ENCODE data around the gene TP53INP2. TPM values are rescaled to one million over a fixed set of nuclear protein-coding genes. Genes with fewer than 3 reads are reported as not detected.

Gene TP53INP2
- total and polyA plus RNA-seq, 2 of the 4 experiments (the other 2 are of a cell fraction) = 1.3 to 7.4 TPM

DNA sequence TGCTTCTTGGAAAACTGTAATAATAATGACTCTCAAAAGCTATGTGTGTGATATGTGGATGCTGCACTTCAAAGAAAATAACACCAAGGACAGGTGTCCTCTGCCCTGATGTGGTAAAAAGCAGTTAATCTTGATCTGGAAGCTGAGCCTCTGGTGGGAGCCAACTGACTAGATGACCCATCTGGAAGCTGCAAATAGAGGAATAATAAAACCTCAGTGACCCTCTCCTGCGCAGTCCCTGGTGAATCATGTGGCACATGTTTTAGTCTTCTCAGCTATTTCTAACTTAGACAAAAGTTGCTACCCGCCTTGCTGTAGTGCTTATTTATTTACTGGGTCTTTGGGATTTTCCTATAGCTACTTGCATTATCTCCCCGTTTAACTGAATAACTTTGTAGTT is 47.3 kb downstream of the TP53INP2 start:
- H2BK5ac ChIP-seq (ENCODE audit: low read depth, low read length, poor library complexity, severe bottlenecking) = peak overlapping the region; percentile 55
- no peak overlapping the region for H3K56ac ChIP-seq (ENCODE audit: extremely low read depth, insufficient read depth, low read length)
- intact Hi-C loops (cut with micrococcal nuclease) = no loop called here
- no CpG with 5 or more reads among the region's 3 CpGs for WGBS, 2 experiments (ENCODE audit: extremely low coverage in 2 of 2, insufficient read length in 1 of 2)
- dilution Hi-C loops (cut with HindIII; ENCODE audit: low sequenced_read_pairs, unreplicated experiment) = no loop called here
- peak overlapping the region; percentile 5; the same call in 1 of the 2 replicates for H4K5ac ChIP-seq (ENCODE audit: low read depth, low read length)
- TF ChIP-seq, protein P1, sequence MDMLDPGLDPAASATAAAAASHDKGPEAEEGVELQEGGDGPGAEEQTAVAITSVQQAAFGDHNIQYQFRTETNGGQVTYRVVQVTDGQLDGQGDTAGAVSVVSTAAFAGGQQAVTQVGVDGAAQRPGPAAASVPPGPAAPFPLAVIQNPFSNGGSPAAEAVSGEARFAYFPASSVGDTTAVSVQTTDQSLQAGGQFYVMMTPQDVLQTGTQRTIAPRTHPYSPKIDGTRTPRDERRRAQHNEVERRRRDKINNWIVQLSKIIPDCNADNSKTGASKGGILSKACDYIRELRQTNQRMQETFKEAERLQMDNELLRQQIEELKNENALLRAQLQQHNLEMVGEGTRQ (IDR thresholded peaks at IDR 0.05; ENCODE audit: low read depth, low read length) = no peak
- H3K9me3 ChIP-seq (ENCODE audit: control insufficient read depth, insufficient read depth, low read length) = no peaks in the 10 kb centered on the region
- H4K91ac ChIP-seq (ENCODE audit: insufficient read depth, low read depth, low read length) = no peak overlapping the region
- H2AK5ac ChIP-seq (ENCODE audit: low read depth, low read length) = no peak overlapping the region
- ATAC-seq (ENCODE audit: low read depth) (no peak), DNase-seq (peak; percentile 17)
- no peak overlapping the region for H2AFZ ChIP-seq (replicated peaks; ENCODE audit: low read length, poor library complexity)
- H3K4me3 ChIP-seq (ENCODE audit: insufficient read depth, low read depth, low read length) = no peak overlapping the region
- no peak overlapping the region for H4K8ac ChIP-seq (ENCODE audit: low read depth in 2 of 2, low read length in 2 of 2)
- H2BK20ac ChIP-seq (ENCODE audit: low read depth, low read length) = 0 out of 2 replicates have a peak overlapping the region, but pooled peaks have one; percentile 3
- H3K4ac ChIP-seq (ENCODE audit: low read depth, low read length) = 0 out of 2 replicates have a peak overlapping the region, but pooled peaks have one; percentile 15
- H3K9ac ChIP-seq (ENCODE audit: low read depth, low read length) = no peak overlapping the region
- CTCF ChIA-PET = interaction anchor here (0.8 kb wide), 1 partner anchor 439 kb away, joined by 3 read pairs; no protein-coding TSS in a partner anchor
- no peak overlapping the region; the same call in 1 of the 2 replicates for H3K27ac ChIP-seq (ENCODE audit: insufficient read depth, low read length)
- peaks cover 17% of the 10 kb centered on the region for H3K36me3 ChIP-seq (ENCODE audit: control insufficient read depth, insufficient read depth, low read length)
- in situ Hi-C loops (cut with MboI; ENCODE audit: low sequenced_read_pairs) = no loop called here
- peaks cover 18 to 24% of the 10 kb centered on the region in 2 experiments; a peak in 3 of 4 replicates for H3K79me1 ChIP-seq (ENCODE audit: low read depth in 1 of 2, low read length in 2 of 2)
- peak overlapping the region; percentile 57; the same call in 1 of the 2 replicates for H3K18ac ChIP-seq (ENCODE audit: low read depth, low read length)
- peaks cover 9% of the 10 kb centered on the region for H3K9me1 ChIP-seq (ENCODE audit: insufficient read depth, low read length)
- no peak overlapping the region for H2AK9ac ChIP-seq (replicated peaks; ENCODE audit: low read depth, low read length, poor library complexity)
- H3K4me1 ChIP-seq (ENCODE audit: control insufficient read depth, insufficient read depth, low read length) = peaks cover 21% of the 10 kb centered on the region
- 0 out of 3 replicates have a peak overlapping the region, but pooled peaks have one; percentile 4 for H2BK15ac ChIP-seq (ENCODE audit: low read depth, low read length)
- H3K14ac ChIP-seq (replicated peaks; ENCODE audit: low read depth, low read length) = no peak overlapping the region
- POLR2A ChIA-PET (ENCODE audit: unreplicated experiment) = no interaction called here
- no peaks in the 10 kb centered on the region for H3K27me3 ChIP-seq (ENCODE audit: control insufficient read depth, insufficient read depth, low read length)
- H3K23ac ChIP-seq (ENCODE audit: low read depth, low read length) = peak overlapping the region; percentile 52; the same call in 1 of the 2 replicates
- peaks cover 6% of the 10 kb centered on the region; the same call in 1 of the 2 replicates for H4K20me1 ChIP-seq (ENCODE audit: insufficient read depth, low read length)
- H2BK120ac ChIP-seq (ENCODE audit: low read depth, low read length) = peak overlapping the region; percentile 39; the same call in 1 of the 2 replicates
- no peak overlapping the region for H3K4me2 ChIP-seq (ENCODE audit: low read depth, low read length)
- BruUV-seq (replicated peaks) = no TSS peak
